HG02763 (cell line): ENCODE data around the gene ELP1.
"Not testable (repeated sequence)": the region's sequence is repeated elsewhere in the genome, so short reads cannot be mapped to it uniquely, and the experiment has no call there.

ENCODE experiments used
- ATAC-seq: cut with Tn5 transposase; IDR thresholded peaks from one replicate; pipeline ENCODE4 v1.9.1; 2021; ENCODE audit warnings: mild to moderate bottlenecking, moderate library complexity; ENCODE audit not compliant: unreplicated experiment

Gene ELP1

GRCh38 chr9:108857572-108857971 lies 76.4 kb downstream of the ELP1 start:
- ATAC-seq, result no peak

DNA sequence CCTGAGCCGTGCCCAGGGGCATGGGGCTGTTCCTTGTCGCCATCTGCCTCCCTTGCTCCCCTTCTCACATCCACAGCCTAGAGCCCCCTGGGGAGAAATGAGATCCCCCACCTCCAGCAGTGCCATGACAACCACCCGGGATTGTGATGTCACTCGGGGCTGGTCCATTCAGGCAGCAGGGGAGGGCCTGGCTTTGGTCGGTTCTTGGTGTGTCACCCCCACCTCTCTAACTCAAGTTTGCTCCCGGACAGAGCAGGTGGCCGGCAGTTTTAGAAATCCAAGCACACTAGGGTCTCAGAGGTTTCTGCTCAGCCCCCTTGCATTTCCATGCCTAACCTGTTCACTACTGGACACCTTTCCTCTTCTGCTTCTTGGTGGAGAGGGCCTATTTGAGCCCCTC lies 78.0 kb downstream of the ELP1 start, which contains the start of gene ACTL7B:
TSS of gene ACTL7B (minus strand) at position 99 of the 400 bp plus-strand sequence. CDS start at position 43, 56 bp downstream.
- ATAC-seq, result no peak

- ATAC-seq, result no peak
Measured at GRCh38 chr9:108855529-108855886, 78.4 kb downstream of the ELP1 start.

- ATAC-seq, result no peak
Measured at GRCh38 chr9:108854641-108855528, 79.0 kb downstream of the ELP1 start.

- no peak for ATAC-seq
Measured at GRCh38 chr9:108854094-108854493, 79.8 kb downstream of the ELP1 start.

- ATAC-seq, result no peak
Measured at GRCh38 chr9:108852079-108852478, 81.8 kb downstream of the ELP1 start.

- no peak for ATAC-seq
Measured at GRCh38 chr9:108851138-108851537, 82.8 kb downstream of the ELP1 start.

GRCh38 chr9:108850293-108850897 lies 83.5 kb downstream of the ELP1 start:
- no peak for ATAC-seq

DNA sequence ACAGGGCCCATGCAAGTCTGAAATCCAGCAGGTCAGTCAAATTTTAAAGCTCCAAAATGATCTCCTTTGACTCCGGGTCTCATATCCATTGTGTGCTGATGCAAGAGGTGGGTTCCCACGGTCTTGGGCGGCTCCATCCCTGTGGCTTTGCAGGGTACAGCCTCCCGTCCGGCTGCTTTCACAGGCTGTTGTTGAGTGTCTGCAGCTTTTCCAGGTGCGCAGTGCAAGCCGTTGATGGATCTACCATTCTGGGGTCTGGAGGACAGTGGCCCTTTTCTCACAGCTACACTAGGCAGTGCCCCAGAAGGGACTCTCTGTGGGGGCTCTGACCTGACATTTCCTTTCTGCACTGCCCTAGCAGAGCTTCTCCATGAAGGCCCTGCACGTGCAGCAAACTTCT lies 85.6 kb downstream of the ELP1 start:
- not testable (repeated sequence) for ATAC-seq

DNA sequence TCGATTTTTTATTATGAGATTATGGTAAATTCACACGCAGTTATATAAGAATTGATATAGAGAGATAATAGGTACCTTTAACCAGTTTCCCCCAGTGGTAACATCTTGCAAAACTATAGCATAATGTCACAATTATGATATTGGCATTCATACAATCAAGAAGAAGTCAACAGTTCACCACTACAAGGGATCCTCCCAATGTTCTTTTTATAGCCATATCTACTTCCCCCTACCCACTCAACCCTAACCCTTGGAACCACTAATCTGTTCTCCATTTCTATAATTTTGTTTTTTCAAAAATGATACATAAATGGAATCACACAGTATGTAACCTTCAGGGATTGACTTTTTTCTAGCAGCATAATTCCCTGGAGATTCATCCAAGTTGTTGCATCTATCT lies 88.0 kb downstream of the ELP1 start:
- ATAC-seq, result no peak

GRCh38 chr9:108845507-108845906 lies 88.4 kb downstream of the ELP1 start:
- no peak for ATAC-seq

GRCh38 chr9:108844856-108845255 lies 89.1 kb downstream of the ELP1 start:
- no peak for ATAC-seq

- ATAC-seq, result no peak
Measured at GRCh38 chr9:108844391-108844790, 89.5 kb downstream of the ELP1 start.

DNA sequence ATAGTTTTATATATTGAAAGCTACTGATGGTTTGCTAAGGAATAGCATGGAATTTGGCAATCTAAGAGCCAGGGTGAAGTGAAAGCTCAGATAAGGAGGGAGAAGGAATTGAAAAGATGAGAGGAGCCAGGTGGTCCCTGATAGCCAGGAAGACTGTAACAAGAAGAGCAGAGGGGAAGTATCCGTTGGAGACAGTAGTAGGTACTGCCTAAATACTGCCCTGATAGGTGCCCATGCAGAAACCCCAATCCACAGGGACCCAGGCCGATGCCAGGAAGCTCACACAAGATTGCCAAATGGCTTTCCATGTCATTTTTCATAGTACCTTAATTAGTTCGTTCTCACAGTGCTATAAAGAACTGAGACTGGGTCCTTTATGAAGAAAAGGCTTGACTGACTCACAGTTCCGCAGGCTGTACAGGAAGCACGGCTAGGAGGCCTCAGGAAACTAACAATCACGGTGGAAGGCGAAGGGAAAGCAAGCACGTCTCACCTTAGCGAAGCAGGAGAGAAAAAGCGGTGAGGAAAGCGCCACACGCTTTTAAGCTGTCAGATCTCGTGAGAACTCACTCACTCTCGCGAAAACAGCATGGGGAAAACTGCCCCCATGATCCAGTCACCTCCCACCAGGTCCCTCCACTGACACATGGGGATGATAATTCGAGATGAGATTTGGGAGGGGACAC lies 91.2 kb downstream of the ELP1 start:
- no peak for ATAC-seq

GRCh38 chr9:108839561-108839960 lies 94.4 kb downstream of the ELP1 start:
- ATAC-seq, result not testable (repeated sequence)

DNA sequence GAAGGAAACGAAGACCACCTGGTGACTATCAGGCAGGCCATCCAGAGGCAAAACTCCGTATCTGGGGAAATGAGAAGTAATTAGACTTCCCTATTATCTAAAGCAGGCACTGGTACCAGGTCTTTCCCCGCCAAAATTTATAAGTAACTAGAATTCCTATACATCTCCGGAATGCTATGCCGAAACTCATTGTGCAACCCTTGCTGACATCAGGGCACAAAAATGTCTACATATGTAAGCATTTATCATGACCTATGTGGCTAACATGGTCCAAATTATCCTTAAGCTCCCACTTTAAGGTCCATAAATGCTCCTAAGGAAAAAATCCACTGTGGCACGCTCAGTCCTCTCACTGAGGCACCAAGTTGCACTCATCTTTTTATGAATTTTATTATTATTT lies 95.9 kb downstream of the ELP1 start:
- ATAC-seq, result no peak

DNA sequence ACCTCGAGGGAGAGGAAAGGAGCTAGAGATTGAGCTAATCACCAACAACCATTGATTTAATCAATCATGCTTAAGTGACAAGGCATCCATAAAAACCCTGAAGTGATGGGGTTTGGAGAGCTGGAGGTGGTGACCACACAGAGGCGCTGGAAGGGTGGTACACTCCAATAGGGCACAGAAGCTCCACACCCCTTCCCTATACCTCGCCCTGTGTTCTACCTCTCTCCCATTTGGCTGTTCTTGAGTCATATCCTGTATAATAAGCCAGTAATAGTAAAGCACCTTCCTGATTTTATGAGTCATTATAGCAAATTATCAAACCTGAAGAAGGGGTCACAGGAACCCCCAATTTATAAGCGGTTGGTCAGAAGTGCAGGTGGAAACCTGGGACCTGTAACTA lies 96.4 kb downstream of the ELP1 start:
- no peak for ATAC-seq

GRCh38 chr9:108836781-108837180 lies 97.1 kb downstream of the ELP1 start:
- no peak for ATAC-seq

GRCh38 chr9:108836319-108836718 lies 97.6 kb downstream of the ELP1 start:
- ATAC-seq, result no peak

DNA sequence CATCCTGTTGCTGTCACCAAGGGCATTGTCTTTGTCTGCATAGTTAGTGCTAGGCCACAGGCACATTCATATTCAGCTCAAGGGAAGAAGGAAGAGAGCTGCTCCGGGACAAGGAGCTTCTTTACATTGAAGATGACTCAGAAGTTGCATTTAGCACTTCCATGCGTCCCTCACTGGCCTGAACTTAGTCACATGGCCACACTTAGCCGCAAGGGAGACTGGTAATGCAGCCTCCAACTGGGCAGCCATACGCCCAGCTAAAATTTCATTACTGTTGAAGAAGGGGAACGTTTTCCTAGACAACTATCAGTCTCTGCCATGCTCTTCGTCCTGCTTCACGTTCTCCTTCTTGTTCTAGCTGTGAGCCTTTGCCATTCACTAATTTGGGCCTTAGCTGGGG lies 98.1 kb downstream of the ELP1 start:
- ATAC-seq, result no peak

DNA sequence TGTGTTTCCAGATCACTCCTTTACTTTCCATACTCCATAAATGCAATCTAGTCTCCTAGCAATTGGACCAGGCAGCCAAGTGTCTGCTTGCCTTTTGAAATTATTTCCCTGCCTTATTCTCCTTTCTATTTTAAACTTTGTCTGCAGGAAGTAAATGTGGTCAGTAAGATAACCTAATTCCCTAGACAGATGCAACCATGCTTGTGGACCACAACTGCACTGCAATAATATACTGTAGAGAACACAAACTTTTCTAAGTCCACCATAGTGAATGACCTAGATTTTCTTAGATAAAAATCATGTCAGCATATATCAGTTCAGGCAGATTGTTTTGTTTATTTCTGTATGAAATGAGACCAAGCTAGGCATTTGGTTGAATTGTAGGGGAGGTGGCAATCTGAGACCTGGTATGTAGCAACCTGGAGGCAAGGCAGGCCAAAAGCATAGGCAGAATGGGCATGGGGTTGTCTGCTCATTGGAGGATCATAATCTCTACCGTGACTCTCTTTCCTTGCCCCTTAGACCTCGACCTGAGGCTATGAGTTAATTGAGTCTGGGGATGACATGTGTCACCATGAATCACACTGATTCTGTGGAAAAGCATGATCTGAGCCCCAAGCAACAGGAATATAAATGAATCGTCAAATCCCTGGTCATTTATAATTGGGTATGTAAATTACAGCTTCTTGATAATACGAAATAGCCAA lies 98.8 kb downstream of the ELP1 start:
- ATAC-seq, result no peak
